Hypothalamus (tissue), 51 donors: Measurements from ENCODE around the gene STK24.

ENCODE experiments used
- DNase-seq, 51 donors: peaks; one replicate each; lab custom pipeline; 2025; lab: John Stamatoyannopoulos, UW

Gene STK24

DNA sequence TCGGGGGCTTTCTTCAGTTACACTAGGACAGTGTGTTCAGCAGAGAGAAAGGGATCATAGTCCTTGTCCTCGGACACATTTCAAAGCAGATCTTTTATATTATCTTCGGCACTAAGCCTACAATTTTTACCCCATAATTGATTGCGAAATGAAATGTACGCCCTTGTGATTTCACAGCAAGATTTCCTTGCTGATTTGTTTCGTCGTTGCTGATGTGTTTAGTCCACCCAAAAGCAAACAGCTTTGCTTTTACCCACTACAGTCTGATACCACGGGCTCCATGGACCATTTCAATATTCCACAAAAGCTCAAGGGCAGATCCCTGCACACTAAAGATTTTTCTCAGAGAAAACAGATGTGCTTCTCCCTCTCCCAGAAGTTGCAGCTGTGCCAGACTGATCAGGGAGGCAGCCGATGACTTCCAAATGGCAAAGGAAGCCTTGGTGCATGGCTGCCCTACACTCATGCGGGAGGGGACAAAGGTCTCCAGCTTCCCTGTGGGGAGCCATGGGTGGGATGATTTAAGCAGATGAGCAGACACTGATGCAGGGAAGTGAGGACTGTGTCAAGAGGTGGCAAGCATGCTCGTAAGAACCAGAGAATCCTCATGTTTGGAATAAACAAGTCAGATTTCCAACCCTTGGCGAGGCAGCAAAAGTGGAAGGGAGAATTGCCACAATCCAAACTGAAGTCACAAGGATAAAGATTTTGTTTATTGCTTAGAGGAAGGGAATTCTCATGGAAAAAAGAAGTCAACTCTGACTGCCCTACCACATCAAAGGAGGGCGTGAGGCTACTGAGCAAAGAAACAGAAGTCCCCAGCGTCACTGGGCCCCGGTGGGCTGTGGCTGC is 81.1 kb downstream of the STK24 start:
- no peak for DNase-seq

DNA sequence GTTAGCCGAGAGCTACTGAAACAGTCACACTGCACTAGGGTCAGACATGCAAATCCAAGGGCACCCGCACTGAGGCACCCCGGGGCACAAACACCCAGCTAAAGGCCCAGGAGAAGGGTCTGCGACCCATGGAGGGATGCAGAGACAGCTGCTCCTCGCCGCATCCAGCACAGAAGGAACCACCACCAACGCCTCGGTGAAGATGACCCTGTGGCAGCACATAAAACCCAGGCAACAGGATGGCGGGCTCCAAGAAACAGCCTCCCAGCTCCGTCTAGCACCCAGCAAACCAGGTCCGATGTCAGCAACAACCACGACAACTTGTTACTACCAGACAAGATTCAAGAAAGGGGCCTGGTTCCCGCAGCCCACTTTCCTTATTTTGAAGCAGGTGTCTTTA is 82.1 kb downstream of the STK24 start:
- no peak for DNase-seq

DNA sequence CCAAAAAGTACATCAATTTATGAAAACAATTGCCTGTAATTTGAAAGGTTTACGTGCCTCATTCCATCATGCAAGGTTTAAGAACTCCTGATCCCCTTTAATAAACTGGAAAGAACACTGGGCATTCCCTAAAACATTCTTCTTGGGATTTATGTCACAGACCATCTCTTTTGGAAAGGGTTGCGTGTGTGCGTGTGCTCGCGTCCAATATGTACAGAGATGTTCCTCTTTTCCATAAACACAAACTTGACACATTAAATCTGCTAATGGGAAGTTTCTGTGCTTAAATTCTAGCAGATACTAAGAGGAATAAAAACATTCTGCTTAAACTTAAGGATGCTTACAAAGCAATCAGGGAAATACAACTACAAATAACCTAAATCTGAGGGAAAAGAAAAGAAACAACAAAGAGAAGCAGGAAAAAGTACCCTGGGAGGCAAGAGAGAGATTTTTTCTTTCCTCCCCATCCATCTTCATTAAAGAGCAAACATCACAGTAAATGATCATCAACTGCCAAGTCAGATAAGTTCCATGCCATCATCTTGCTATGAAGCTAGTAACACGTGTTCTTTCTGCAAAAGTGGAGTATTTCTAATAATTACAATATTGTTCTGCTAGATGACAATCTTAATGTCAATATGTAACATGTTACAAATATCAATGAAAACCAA is 83.7 kb downstream of the STK24 start:
- DNase-seq, result no peak

DNA sequence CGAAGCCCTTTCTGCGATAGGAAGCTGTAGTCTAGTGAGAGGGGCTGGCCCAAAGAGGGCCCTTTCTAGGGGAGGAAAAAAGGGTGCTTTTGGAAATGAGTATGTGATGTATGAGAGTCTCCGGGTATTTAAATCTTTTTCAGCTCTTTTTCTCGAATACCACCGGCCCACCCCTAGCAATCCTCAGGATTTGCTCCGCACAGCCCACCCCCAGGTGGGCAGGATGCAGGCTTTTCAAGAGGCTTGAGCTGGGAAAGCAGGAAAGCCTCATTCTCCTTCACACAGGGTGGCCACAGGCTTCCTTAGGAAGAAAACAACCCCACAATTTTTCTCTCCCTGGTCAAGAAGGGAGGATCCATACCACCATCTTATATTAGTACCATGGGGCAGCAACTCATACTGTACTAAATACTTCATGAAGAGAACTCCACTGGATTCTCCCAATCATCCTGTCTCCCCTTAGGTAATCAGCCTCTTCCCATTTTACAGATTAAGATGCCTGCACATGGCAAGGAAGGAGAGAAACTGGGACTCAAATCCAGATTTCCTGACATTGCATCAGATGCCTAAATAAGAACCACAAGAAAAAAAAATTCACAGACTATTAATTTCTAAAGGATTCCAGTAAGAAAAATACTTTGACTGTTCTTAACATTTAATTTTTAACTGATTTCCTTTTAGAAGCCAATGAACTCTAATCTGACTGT is 84.4 kb downstream of the STK24 start:
- no peak for DNase-seq

DNA sequence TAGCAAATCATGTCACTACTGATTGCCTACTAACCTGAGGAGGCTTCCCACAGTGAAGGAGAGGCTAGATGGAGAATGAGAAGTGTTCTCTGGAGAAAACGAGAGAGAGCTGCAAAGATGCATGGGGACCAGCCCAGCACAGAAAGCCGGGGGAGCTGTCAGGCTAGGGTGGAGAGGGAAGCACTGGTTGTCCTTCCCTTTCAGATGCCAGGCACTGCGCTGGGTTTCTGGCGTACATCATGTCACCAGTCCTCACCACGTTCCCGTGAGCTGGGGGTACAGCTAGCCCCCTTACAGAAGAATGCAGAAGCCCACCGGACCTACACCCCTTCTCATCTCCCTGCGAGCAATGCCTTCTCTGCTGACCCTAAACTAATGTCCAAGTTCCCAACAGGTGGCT is 86.0 kb downstream of the STK24 start:
- no peak for DNase-seq

DNA sequence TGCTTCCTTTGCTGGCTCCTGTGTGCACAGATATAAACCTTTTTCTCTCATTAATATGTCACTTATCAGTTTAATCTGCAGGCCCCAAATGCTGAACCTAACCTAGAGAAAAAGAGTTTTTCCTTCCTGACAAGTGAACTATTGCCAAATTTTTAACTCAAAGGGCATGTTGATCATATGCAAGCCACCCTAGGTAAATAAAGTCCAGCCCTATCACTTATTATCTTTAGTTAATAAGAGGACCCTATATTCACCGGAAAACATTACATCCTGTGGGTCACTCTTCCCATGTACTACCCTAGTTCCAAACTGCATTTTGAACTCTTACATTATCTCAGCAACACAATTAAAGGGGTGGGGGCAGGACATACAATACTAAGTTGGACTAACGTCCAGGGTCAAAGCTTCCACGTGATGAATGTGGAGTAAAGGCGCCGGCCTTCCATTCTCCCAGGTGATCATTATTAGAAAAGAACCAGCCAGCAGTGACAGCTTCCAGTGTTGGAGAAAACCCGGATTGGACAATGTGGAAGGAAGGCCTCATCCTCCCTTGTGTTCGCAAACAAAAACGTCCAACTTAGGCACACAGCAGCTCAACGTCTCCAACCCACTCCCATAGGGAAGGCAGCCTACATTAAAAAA is 86.6 kb downstream of the STK24 start:
- no peak for DNase-seq

DNA sequence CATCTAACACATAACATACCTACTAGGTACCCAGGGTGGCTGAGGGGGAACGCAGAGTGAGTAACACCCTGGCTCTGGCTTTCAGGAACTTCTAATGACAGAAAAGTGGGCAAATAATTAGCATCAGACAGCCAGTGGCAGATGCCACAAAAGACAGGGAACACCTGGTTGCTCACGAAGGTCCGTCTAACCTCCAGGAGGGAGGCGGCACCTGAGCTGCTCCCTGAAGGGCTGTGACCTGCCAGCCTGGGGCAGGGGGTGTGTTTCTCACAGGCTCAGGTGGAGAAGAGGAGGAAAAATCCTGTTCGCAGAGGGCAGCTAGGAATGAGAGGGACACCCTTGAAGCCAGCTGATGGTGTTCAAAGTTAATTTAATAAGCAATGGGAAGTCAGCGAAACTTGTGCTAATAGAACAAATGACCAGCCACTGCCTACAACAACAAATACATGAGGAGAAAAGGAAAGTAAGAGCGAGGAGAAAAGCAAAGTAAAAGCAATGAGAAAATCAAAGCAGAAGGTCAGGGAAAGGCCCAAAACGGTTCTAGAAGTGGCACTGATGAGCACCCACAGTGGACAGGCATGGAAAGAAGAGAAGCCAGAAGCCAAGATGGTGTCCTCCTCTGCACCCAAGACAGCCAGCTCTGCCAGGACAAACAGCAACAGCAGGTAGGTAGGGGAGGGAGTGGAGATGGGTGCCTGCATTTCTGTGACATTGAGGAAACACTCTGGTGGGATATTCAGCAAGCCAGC is 87.3 kb downstream of the STK24 start:
- no peak for DNase-seq

DNA sequence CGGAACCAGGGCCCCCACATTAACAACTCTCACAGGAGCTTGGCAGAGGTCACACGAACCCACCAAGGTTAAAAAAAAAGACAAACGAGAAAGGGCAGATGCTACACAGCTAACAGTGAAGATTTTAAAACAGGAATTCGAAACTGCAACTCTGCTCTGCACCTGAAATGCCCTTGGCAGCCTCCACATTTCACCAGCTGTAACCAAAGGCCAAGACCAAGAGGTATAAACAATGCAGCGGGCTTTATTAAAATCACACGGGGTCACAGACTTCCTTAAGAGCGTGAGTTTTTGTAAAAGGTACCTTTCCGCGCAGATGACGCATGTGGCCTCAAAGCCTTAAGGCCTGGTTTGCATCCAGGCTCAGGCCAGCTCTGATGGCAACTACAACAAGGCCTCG is 88.2 kb downstream of the STK24 start:
- no peak for DNase-seq

DNA sequence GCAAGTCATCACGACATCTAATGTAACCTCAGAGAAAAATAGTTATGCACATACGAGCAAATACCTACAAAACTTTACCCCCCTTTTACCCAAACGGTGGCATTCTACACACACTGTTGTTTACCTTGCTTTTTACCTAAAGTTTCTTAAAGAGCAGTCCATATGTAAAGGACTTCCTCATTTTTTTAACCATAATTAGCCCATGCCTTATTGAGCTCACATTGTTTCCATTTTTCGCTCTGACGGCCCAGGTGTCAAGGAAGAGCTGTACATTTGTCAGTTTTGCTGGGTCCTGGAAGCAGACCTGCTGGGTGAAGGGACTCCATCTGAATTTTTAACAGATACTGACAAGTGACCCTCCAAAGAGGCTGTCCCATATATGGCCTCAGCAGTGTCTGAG is 89.4 kb downstream of the STK24 start:
- no peak for DNase-seq

DNA sequence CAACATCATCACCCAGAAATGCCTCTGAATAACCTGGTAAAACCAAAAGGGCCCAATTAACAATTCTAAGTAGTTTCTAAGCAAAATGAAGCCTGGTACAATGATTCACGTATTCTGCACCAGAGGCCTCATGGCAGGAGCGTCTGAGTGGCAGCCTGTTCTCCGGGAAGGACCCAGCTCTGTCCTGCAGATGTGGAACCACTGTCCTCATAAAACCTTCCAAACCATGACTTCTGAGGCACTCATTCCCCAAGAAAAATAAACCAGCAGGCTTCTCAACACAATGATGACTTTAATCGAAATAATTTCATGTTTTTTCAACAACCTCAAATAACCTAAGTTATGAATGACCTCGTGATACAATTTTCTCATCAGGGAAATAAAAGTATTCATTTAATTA is 89.9 kb downstream of the STK24 start:
- no peak for DNase-seq

DNA sequence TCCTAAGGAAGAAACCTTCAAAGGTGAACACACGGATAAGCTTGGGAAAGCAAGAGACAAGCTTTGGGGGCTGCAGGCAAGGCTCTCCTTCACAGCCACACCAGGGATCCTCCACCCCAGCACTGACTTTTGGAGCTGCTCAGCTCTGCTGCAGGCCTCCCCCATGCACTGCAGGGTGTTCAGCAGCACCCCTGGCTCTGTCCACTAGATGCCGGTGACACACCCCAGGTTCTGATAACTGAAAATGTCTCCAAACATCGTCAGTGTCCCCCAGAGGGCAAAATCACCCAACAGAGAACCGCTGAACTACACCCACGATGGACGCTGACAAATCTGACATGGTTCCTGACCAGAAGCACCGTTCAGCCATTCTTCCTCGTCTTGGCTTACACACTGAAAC is 90.5 kb downstream of the STK24 start:
- no peak for DNase-seq

DNA sequence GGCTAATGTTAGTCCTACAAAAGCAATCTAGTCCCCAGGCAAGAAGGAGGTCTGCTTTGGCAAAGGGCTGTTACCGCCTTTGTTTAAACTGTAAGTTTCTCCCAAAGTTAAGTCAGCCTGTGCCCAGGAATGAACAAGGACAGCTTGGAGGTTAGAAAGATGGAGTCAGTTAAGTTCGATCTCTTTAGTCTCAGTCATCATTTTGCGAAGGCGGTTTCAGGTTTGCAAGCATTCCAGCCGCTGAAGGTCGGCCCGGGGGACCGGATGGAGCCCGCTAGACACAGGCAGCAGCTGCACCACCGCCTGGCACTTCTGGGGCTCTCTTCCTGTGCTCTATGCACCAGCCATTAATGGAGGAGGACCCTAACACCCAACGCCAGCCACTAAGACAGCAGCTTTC is 91.3 kb downstream of the STK24 start:
- DNase-seq, result no peak

DNA sequence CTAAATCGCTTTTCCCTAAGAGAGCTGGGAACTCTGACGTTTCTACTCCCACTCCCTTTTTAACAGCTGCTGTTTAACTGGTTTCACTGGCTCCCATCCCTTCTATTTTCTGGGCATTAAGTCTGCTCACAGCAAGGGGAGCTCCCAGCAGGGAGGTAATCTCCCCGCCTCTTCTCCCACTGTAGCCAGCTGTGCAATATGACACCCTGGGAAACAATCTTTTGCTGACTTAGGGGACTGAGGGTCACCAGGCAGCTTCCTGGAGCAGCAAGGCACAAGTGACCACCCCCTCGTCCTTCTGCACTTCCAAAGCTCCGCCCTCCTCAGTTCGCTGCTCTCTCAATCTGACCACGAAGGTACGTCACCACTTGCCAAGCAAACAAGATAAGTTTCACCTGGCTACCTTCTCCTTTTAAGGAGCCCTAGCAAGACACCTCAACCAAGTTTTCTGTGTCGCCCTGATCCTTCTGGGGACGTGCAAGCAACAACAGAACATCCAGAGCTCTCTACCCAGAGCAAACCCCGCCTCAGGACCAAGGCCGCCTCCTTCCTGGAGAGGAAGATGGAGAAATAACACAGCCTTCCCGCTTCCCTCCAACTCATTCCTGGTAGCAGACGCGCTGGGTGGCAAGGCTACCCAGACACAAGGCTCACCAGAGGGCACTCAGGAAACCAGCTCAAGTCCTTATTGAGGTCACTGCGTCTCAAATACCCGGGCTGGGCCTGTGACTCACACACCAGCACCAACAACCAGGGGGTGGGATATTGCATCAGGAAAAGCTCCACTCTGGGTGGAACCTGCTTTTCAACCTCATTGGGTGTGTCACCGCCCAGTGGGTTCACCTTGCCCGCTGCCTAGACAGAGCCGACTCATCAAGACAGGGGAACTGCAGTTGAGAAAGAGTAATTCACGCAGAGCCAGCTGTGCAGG is 92.4 kb downstream of the STK24 start:
- peak in 7 of 51 donors; percentile 5 to 55 (median 31) for DNase-seq

DNA sequence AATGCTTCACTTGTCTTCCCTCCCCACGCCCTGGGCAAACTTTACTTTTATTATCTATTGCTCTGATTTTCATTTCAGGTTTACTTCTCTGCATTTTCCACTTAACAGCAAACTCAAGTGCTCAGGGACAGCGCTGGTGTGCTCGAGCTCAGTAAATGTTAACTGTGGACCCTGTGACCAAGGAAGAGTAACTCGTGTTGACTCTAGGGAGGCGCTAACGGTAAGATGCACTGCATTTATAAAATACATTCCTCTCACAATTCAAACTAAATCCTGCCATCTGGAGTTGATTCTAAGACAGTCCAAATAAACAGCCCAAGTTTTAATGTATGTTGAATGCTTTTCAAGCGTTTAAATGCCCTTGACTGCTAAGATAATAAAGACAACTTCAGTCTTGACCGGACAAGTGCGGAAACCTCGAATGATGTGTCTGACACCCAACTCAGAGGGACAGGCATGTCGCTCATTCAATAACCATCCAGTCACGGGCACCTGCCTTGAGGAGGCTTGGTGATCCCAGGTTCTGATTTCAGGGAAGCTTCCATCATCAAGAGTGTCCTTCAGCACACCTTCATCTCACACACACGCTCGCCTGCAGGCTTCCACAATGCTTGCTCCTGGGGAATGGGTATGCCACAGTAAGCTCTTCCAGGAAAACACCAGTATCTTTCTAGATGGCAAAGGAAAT is 93.2 kb downstream of the STK24 start:
- DNase-seq, result no peak

DNA sequence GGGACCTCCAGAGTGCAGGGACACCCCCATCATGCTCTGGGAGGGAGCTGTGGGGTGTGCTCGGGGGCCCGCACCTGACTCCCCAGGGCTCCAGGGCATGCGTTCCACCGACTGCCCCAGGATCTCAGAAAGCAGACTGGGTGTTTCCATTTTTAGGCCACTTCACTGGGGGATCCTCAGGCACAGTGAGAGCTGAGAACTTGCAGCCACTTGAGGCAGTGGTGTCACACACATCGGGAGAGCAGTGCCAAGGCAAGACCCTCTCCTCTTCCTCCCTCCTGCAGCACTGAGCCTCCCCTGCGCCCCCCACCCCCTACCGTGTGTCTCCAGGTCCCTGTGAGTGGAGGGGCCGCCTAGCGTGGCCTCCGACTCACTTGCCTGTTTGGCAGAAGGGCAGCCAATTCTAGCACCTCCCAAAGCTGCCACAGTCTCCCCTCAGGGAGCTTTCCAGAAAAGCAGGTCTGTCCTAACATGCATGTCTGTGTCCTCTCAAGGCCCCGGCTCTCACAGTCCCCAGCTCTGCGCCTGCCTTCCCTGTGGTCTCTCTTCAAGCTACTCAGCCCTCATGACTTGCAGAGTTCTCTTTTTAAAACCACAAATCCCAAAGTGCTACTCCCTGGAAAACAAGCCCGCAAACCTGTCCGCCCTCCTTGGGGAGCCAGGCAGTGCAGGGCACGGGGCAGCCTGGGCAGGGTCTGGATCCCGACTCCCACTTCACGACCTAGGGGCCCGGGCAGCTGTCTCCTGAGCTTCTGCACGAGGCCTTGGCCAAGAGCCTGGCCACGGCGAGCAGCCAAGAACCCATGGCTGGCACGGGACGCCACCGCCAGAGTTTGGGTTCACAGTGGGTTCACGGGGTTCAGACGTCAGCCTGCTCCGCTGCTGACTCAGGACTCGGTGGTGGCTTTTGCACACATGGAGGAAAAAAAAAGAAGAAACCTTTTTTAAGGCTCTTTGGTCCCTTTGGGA is 94.1 kb downstream of the STK24 start:
- peak in 35 of 51 donors; percentile 16 to 69 (median 48) for DNase-seq

DNA sequence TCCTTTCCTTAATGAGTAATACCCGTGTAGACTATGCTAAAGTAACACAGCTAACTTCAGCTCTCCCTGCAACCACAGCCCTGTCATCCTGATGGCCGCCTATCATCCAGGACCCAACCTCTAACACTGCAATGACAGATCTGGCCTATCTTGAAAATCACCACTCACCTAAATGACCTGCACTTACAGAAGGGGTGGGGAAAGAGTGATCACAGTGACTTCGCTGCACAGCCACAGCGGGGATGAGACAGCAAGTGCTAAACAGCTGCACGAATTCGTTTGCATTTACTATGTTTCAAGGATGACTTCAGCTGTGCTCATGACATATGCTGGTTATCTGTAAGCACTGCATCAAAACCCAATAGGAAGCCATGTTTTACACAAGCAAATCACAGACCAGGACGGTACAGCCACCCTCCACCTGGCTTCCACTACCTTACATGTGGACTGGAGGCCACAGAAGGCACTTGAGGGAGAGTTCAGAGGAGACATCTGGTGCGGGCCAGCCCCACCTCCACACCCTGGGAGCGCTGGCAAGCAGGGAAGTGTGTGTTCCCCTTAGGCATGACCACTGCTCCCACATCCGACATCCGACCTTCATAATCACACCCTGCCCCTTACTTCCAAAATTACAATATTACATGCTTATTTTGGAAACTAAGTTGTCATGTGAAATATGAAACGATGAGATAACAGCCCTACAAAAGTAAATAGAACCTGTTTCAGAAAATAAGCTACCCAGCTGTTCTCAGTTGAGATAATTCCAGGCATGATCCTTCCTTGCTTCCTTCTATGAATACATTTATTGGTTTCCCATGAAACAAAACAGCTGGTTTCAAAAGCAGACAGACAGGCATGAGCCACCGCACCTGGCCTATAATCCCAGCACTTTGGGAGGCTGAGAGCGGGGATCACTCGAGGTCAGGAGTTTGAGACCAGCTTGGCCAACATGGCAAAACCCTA is 95.7 kb downstream of the STK24 start:
- no peak for DNase-seq
